WTC11 (cell line): Measurements from ENCODE around the gene EGLN2.

ENCODE experiments used
- JUN ChIP-seq: sonication (generic); formaldehyde crosslinking; IDR thresholded peaks from 2 replicates; pipeline ENCODE4 v1.8.0; 2023; ENCODE audit warnings: mild to moderate bottlenecking, missing genetic modification reagents
- MXD4 ChIP-seq: fragments of 250-450 bp; sonication (Bioruptor Pico); IDR thresholded peaks from 2 replicates; pipeline ENCODE4 v1.8.0; 2021; ENCODE audit warnings: mild to moderate bottlenecking, moderate library complexity, borderline replicate concordance
- RELA ChIP-seq: sonication (generic); formaldehyde crosslinking; IDR thresholded peaks from 2 replicates; pipeline ENCODE4 v1.8.1; 2022; ENCODE audit warnings: missing genetic modification reagents, mild to moderate bottlenecking, borderline replicate concordance
- TF ChIP-seq, protein P1 (sequence below): fragments of 200-600 bp; IDR thresholded peaks from 2 replicates; pipeline ENCODE4 v1.8.0; 2022; ENCODE audit warnings: antibody characterized with exemption

- no peak for TF ChIP-seq JUN (CRISPR knock-in tag)
- TF ChIP-seq MXD4 (CRISPR knock-in tag): no peak
- TF ChIP-seq, protein P1, sequence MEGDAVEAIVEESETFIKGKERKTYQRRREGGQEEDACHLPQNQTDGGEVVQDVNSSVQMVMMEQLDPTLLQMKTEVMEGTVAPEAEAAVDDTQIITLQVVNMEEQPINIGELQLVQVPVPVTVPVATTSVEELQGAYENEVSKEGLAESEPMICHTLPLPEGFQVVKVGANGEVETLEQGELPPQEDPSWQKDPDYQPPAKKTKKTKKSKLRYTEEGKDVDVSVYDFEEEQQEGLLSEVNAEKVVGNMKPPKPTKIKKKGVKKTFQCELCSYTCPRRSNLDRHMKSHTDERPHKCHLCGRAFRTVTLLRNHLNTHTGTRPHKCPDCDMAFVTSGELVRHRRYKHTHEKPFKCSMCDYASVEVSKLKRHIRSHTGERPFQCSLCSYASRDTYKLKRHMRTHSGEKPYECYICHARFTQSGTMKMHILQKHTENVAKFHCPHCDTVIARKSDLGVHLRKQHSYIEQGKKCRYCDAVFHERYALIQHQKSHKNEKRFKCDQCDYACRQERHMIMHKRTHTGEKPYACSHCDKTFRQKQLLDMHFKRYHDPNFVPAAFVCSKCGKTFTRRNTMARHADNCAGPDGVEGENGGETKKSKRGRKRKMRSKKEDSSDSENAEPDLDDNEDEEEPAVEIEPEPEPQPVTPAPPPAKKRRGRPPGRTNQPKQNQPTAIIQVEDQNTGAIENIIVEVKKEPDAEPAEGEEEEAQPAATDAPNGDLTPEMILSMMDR: no peak
- no peak for TF ChIP-seq RELA (CRISPR knock-in tag)
These were observed 40.5 kb upstream of the EGLN2 start for GRCh38 chr19:40758491-40758890.
